H9 (cell line): Measurements from ENCODE around the gene SCFD2. TPM values are rescaled to one million over a fixed set of nuclear protein-coding genes. Genes with fewer than 3 reads are reported as not detected.

Source experiments
- DNase-seq: peaks from one replicate; pipeline ENCODE4 v3.0.0-alpha.2; 2017
- H2AFZ ChIP-seq: one replicate; pipeline ENCODE4 v1.6.1; 2013; ENCODE audit warnings: mild to moderate bottlenecking, low read length, control low read depth, moderate library complexity
- H2AK5ac ChIP-seq: 2 replicates; pipeline ENCODE4 v1.6.1; 2013; ENCODE audit warnings: low read length, control low read depth, mixed read lengths; ENCODE audit not compliant: insufficient read length
- H2BK120ac ChIP-seq: one replicate; pipeline ENCODE4 v1.6.1; 2013; ENCODE audit warnings: low read depth, mild to moderate bottlenecking, low read length, control low read depth, inconsistent platforms; ENCODE audit not compliant: poor library complexity, severe bottlenecking
- H2BK12ac ChIP-seq: 2 replicates; pipeline ENCODE4 v1.6.1; 2013; ENCODE audit warnings: low read length, control low read depth, mixed read lengths, low read depth; ENCODE audit not compliant: insufficient read length
- H2BK15ac ChIP-seq: 2 replicates; pipeline ENCODE4 v1.6.1; 2013; ENCODE audit warnings: low read depth, low read length, control low read depth
- H2BK20ac ChIP-seq: one replicate; pipeline ENCODE4 v1.6.1; 2013; ENCODE audit warnings: low read depth, mild to moderate bottlenecking, low read length, control low read depth, inconsistent platforms; ENCODE audit not compliant: poor library complexity, severe bottlenecking
- H2BK5ac ChIP-seq: 2 replicates; pipeline ENCODE4 v1.6.1; 2013; ENCODE audit warnings: low read length, control low read depth, mixed read lengths; ENCODE audit not compliant: insufficient read length
- H3K14ac ChIP-seq: 2 replicates; pipeline ENCODE4 v1.6.1; 2013; ENCODE audit warnings: low read length, control low read depth; ENCODE audit not compliant: insufficient read depth
- H3K18ac ChIP-seq: 2 replicates; pipeline ENCODE4 v1.6.1; 2013; ENCODE audit warnings: low read depth, mild to moderate bottlenecking, mixed read lengths, low read length, control low read depth; ENCODE audit not compliant: insufficient read length
- H3K23ac ChIP-seq: 2 replicates; pipeline ENCODE4 v1.6.1; 2013; ENCODE audit warnings: low read length, control low read depth, mixed read lengths, low read depth; ENCODE audit not compliant: insufficient read length
- H3K23me2 ChIP-seq: 2 replicates; pipeline ENCODE4 v1.6.1; 2013; ENCODE audit warnings: low read depth, mild to moderate bottlenecking, mixed read lengths, low read length, control low read depth; ENCODE audit not compliant: insufficient read length, poor library complexity, severe bottlenecking
- H3K27ac ChIP-seq: 2 replicates; pipeline ENCODE4 v1.5.1; 2013; ENCODE audit warnings: low read length, control low read depth, mixed read lengths, low read depth; ENCODE audit not compliant: insufficient read length
- H3K27me3 ChIP-seq: 2 replicates; pipeline ENCODE4 v1.6.1; 2013; ENCODE audit warnings: low read length, control low read depth, inconsistent platforms; ENCODE audit not compliant: insufficient read depth
- H3K4ac ChIP-seq: 2 replicates; pipeline ENCODE4 v1.6.1; 2013; ENCODE audit warnings: low read depth, mild to moderate bottlenecking, control low read depth, inconsistent platforms, low read length, moderate library complexity
- H3K4me1 ChIP-seq: 2 replicates; pipeline ENCODE4 v1.6.1; 2013; ENCODE audit warnings: low read length, control low read depth, inconsistent platforms; ENCODE audit not compliant: insufficient read depth
- H3K4me2 ChIP-seq: 2 replicates; pipeline ENCODE4 v1.6.1; 2013; ENCODE audit warnings: low read length, control low read depth, mixed read lengths; ENCODE audit not compliant: insufficient read length, insufficient read depth
- H3K56ac ChIP-seq: 2 replicates; pipeline ENCODE4 v1.6.1; 2013; ENCODE audit warnings: low read depth, mild to moderate bottlenecking, mixed read lengths, low read length, control low read depth; ENCODE audit not compliant: insufficient read length
- H3K79me1 ChIP-seq: 2 replicates; pipeline ENCODE4 v1.6.1; 2013; ENCODE audit warnings: low read depth, mild to moderate bottlenecking, moderate library complexity, low read length, control low read depth, inconsistent platforms; ENCODE audit not compliant: insufficient read depth, poor library complexity, severe bottlenecking
- H3K79me2 ChIP-seq: 2 replicates; pipeline ENCODE4 v1.6.1; 2013; ENCODE audit warnings: low read length, control low read depth, inconsistent platforms; ENCODE audit not compliant: insufficient read depth
- H3K9ac ChIP-seq: 2 replicates; pipeline ENCODE4 v1.6.1; 2013; ENCODE audit warnings: low read length, control low read depth, mixed read lengths; ENCODE audit not compliant: insufficient read length; ENCODE audit errors: extremely low read depth
- H3K9me3 ChIP-seq: one replicate; pipeline ENCODE4 v1.6.1; 2013; ENCODE audit warnings: low read depth, low read length, inconsistent platforms; ENCODE audit not compliant: control insufficient read depth
- H3T11ph ChIP-seq: one replicate; pipeline ENCODE4 v1.6.1; 2013; ENCODE audit warnings: mild to moderate bottlenecking, low read length, control low read depth, inconsistent platforms
- H4K20me1 ChIP-seq: one replicate; pipeline ENCODE4 v1.6.1; 2013; ENCODE audit not compliant: control insufficient read depth, insufficient read length, insufficient read depth
- H4K5ac ChIP-seq: 2 replicates; pipeline ENCODE4 v1.6.1; 2013; ENCODE audit warnings: low read depth, mild to moderate bottlenecking, mixed read lengths, low read length, control low read depth; ENCODE audit not compliant: insufficient read length
- H4K8ac ChIP-seq: replicated peaks from 2 replicates; pipeline ENCODE4 v1.6.1; 2013; ENCODE audit warnings: low read length, control low read depth, mixed read lengths, low read depth; ENCODE audit not compliant: insufficient read length
- H4K91ac ChIP-seq: 2 replicates; pipeline ENCODE4 v1.6.1; 2013; ENCODE audit warnings: low read depth, mild to moderate bottlenecking, moderate library complexity, mixed read lengths, low read length, control low read depth; ENCODE audit not compliant: insufficient read length
- H3K27ac Mint-ChIP-seq, 3 experiments: 2 replicates in 2 of 3; 3 replicates in 1 of 3; pipeline ENCODE4 v1.8.0; 2020 to 2021; ENCODE audit warnings: mixed read lengths in 3 of 3, mild to moderate bottlenecking in 1 of 3, moderate library complexity in 1 of 3
- H3K27me3 Mint-ChIP-seq: 2 replicates; pipeline ENCODE4 v1.8.0; 2021; ENCODE audit warnings: low read depth, mild to moderate bottlenecking, moderate library complexity, mixed read lengths
- H3K36me3 Mint-ChIP-seq, 3 experiments: 2 replicates in 2 of 3; 3 replicates in 1 of 3; pipeline ENCODE4 v1.8.0; 2020 to 2021; ENCODE audit warnings: low read depth in 3 of 3, mixed read lengths in 3 of 3; ENCODE audit not compliant: insufficient read depth in 1 of 3
- H3K4me1 Mint-ChIP-seq, 2 experiments: 2 replicates each; pipeline ENCODE4 v1.8.0; 2020; ENCODE audit warnings: mixed read lengths in 2 of 2
- H3K4me3 Mint-ChIP-seq, 2 experiments: 2 replicates in 1 of 2; 3 replicates in 1 of 2; pipeline ENCODE4 v1.8.0; 2020 to 2021; ENCODE audit warnings: mild to moderate bottlenecking in 2 of 2, mixed read lengths in 2 of 2, moderate library complexity in 1 of 2
- H3K9me3 Mint-ChIP-seq, 2 experiments: 2 replicates in 1 of 2; 3 replicates in 1 of 2; pipeline ENCODE4 v1.8.0; 2020; ENCODE audit warnings: mild to moderate bottlenecking in 2 of 2, mixed read lengths in 2 of 2, moderate library complexity in 1 of 2
- WGBS: extraction: QIAGEN DNeasy Blood & Tissue Kit; methylation state at CpG from one replicate; pipeline ENCODE4 v1.1.7; 2013; ENCODE audit warnings: missing lambda C conversion rate, low lambda C conversion rate, mixed read lengths; ENCODE audit not compliant: insufficient read length; ENCODE audit errors: extremely low coverage; 5-methylcytosine and 5-hydroxymethylcytosine counted together
- total RNA-seq: library from RNA; stranded (reverse); gene quantifications from 2 replicates; pipeline ENCODE4 v1.2.1, GENCODE V29; 2021
- TF ChIP-seq, protein P1 (sequence below): fragments of 200-600 bp; sonication (generic); conservative IDR thresholded peaks from 3 replicates; pipeline ENCODE4 v1.8.0; 2021; ENCODE audit warnings: antibody characterized with exemption, mild to moderate bottlenecking

The SCFD2 gene
- total RNA-seq, 1 experiment from 2014 or later, result 10.1 TPM

DNA sequence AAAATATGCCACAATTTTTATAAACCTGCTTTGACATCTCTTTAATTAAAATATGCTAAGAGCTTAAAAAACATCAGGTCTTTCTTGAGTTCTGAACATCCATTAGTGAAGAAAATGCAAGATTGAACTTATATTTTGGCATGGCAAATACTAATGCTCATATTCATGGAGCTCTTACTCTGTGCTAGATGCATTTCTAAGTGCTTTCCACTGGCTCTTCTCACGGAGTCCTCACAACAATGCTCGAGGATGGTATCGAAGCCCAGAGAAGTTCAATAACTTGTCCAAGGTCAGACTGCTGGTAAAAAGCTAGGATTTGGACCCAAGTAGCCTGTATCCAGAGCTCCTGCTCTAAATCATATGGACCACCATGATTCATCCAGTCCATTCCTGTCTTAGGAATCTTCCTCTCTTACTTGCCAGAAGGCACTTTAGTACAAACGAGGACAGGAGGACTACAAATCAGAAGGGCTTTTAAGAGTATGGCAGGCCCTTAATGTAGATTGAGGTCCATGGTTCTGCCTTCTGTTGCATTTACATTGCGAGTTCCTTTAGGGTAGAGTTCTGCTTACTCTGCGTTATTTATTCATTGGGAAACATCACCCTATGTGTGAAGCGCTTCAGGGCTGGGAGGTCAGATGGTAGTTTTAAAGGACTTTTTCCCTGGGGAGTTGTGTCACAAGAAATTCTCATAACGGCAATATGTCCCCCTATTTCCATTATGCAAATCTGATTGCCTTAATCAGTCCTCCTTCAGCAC, 304.6 kb downstream of the SCFD2 start:
- Histone ChIP-seq H3K56ac (no peak overlapping the region), H3K4ac (no peak overlapping the region), H4K20me1 (no peaks in the 10 kb centered on the region), H2BK12ac (no peak overlapping the region), H2BK120ac (no peak overlapping the region), H2AFZ (no peak overlapping the region), H3K27me3 (no peaks in the 10 kb centered on the region), H4K8ac (no peak overlapping the region), H3K9ac (no peak overlapping the region), H2BK5ac (no peak overlapping the region), H3K79me2 (no peaks in the 10 kb centered on the region), H3K9me3 (no peaks in the 10 kb centered on the region), H3K23me2 (no peaks in the 10 kb centered on the region), H3K14ac (no peak overlapping the region), H3K4me1 (no peaks in the 10 kb centered on the region), H3K18ac (no peak overlapping the region), H3K79me1 (no peaks in the 10 kb centered on the region), H3K27ac (no peak overlapping the region), H3K23ac (no peak overlapping the region), H4K5ac (no peak overlapping the region), H3T11ph (no peak overlapping the region), H4K91ac (no peak overlapping the region), H2BK15ac (no peak overlapping the region), H2BK20ac (no peak overlapping the region), H2AK5ac (no peak overlapping the region), H3K4me2 (no peak overlapping the region)
- no peak for DNase-seq
- TF ChIP-seq, protein P1, sequence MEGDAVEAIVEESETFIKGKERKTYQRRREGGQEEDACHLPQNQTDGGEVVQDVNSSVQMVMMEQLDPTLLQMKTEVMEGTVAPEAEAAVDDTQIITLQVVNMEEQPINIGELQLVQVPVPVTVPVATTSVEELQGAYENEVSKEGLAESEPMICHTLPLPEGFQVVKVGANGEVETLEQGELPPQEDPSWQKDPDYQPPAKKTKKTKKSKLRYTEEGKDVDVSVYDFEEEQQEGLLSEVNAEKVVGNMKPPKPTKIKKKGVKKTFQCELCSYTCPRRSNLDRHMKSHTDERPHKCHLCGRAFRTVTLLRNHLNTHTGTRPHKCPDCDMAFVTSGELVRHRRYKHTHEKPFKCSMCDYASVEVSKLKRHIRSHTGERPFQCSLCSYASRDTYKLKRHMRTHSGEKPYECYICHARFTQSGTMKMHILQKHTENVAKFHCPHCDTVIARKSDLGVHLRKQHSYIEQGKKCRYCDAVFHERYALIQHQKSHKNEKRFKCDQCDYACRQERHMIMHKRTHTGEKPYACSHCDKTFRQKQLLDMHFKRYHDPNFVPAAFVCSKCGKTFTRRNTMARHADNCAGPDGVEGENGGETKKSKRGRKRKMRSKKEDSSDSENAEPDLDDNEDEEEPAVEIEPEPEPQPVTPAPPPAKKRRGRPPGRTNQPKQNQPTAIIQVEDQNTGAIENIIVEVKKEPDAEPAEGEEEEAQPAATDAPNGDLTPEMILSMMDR, result no peak
- Mint-ChIP-seq H3K36me3 (no peaks in the 10 kb centered on the region), H3K4me3 (no peak overlapping the region), H3K9me3 (no peaks in the 10 kb centered on the region), H3K27me3 (no peaks in the 10 kb centered on the region), H3K4me1 (peaks cover 8 to 12% of the 10 kb centered on the region in 2 experiments), H3K27ac (no peak overlapping the region)
- WGBS, result no CpG with 5 or more reads among the region's 8 CpGs
